GM18870 (cell line): Measurements from ENCODE around the gene MIPEP.
A peak's percentile ranks its signal among the peaks of the same experiment; 100 is the strongest.

ENCODE experiments used
- ATAC-seq: cut with Tn5 transposase; IDR thresholded peaks from one replicate; pipeline ENCODE4 v1.9.1; 2021; ENCODE audit warnings: moderate library complexity; ENCODE audit not compliant: unreplicated experiment

MIPEP gene

DNA sequence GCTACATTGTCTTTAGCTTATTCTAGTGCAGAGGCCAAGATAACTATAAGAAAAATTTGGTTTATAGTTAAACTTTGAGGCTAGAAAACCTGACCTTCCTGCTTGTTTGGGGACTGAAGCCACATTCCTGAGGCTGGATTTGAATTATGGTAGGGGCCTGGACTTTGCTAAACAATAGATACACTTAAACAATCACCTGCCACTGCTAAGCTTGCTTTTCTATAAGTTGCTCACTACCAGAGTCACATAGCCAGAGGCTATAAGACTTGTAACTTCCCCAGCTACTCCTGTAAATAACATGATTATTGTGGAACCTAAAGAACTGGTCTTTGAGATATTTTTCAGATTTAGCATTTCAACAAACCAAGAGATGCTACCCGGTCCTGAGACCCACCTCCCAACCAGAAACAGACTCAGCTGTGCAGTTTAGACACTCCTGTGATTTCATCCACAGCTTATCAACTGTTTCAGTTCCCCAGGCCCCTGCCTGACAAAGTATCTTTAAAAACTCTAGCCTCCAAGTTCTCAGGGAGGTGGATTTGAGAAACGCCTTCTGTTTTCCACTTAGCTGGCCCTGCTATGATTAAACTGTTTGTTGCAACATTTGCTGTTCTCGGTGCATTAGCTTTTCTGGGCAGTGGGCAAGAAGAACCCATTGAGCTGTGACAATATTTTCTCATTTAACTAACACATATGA, 77.7 kb downstream of the MIPEP start:
- no peak for ATAC-seq

DNA sequence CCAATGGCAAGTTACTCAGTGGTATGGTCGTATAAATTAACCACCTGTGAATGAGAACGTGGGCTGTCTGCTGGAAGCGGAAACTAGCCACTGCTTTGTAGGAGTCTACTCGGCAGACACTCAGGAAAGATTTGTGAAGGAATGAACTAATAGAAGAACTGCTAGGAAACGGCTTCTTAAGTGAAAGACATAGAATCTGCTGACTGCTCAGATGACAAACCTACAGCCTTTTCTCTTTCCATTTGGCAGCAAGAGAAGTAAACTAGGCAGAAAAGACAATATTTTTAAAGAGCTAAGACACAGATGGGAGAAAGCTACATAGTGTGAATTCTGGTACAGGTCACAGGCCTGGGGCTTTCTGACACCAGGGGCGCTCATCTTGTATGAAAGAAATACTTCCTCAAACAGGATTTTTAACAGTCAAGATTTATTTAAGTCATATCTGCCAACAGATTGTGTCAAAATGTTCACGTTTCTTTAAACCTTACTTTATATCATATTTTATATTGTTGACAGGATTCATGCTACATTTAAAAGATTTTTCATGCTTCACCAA, 78.4 kb downstream of the MIPEP start:
- no peak for ATAC-seq

DNA sequence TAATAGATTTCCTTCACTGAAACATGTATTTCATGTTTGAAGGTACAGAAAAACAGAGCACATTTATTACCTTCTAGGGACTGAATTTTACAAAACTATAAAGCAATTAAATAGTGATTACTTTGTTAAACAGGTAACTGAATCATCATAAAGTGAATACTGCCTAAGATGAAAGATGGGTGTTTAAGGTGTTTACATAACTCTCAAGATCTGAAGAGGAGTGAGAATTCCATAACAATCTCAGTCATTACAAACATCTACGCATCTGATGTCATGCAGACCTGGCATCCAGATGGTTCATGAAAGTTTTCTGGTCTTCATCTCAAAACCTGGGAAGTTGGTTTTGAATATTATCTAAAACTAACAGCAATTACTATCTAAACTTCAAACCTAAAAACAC, 80.4 kb downstream of the MIPEP start:
- no peak for ATAC-seq

DNA sequence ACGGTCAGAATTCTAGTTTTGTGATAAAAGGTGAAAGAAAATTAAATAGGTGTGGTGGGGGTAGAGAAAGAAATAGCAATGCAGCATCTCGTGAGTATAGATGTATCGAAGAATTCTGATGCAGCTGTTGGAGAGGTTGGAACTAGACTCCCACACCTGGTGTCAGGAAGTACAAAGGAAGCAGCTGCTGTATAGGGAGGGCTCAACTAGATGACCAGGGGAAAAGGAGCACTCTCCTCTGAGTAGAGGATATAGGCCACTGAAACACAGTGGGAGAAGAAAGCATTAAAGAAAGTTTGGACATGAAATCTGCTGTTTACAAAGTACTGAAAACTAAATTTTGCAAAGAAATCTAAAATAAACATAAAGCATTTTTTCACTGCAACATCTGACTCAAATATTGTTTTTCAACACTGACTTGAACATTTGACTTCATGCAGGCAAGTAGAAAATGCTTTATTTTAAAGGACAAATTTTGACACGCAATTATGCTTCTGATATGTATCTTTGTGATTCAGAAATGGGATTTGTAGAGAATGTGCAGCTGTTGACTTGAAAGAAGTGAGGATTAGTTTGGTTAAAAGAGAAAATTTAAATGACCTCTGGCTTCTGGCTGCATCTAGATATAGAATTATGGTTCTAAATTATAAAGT, 82.2 kb downstream of the MIPEP start:
- no peak for ATAC-seq

DNA sequence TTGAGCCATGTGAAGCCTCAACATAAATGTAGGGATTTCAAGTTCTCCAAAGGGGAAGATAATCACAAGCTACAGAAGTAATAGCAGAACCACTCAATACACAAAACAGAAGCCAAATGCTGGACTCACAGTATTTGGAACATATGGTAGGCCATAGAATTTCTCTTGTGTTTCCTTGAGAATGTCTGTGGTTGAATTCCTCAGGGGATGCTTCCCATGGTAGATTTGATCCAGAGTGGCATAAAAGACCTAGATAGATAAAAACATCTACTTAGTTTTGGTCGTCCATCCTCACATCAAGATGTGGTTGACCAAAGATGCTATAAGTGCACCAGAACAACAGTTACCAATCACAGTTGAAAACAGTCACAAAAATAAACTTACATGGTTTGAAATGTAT, 83.4 kb downstream of the MIPEP start:
- no peak for ATAC-seq

DNA sequence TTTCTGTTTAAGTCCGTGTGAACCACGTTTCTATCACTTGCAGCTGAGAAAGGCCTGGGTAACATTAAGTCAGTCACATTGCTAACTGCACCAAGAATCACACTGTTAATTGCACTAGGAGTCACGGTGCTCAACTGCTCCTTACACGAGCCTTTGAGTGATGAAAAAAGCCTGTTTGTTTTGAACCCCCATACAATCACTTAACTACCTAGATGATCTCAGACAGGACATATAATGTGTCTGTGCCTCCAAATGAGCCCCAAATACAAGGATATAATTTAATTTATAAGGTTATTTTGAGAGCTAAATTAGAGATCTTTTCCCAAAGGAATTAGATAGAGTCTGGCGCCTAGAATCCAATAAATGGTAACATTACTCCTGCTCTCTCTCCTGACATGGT, 84.1 kb downstream of the MIPEP start:
- ATAC-seq: no peak

DNA sequence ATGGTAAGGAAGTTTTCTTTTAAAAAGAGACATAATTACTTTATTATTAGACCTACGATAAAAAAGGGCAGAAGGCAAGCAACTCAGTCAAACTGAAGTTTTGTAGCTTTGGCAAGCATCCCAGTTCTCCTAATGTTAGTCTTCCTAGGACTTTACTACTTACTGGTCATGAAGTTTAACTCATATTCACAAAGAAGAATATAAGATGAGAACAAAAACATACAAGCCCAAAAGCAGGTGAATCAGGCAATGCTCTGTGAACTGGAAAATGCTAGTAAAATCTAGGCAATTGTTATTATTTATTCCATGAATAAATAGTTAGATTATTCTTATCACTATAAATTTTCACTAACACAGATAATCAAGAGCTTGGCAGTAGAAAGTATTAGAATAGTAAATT, 85.0 kb downstream of the MIPEP start:
- ATAC-seq: no peak

DNA sequence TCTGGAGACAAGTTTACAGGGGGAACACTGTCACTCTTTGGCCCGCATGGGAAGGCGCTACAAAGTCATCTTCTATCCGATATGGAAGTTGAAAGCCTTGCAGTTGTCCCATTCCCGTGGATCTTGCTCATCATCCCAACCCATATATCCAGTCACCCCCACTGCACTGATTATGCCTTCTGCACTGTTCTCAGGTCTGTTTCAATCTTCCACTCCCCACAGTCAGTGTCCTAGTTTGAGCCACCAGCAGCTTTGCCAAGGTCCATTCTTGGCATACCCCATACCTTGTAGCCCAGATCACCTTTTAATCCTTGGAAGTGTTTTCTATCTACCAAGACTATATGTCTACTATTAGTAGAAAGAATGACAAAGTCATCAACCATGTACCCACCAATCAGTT, 88.1 kb downstream of the MIPEP start:
- no peak for ATAC-seq

DNA sequence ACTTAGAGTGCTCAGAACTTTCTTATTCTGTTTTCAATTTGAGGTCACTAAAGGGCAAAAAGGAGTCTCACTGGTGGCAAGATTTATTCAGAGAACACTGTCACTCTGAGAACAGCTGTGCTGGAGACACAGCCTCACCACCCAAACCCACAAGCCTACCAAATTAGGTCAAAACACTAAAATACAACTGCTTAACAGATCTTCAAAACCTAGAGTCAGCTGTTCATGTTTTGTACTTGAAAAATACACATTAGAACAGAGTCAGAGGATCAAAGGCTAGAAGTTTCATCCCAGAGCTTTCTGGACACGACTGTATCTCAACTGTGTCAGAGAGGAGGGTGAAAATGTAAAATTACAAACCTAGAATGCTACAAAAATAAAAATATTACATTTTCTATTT, 89.3 kb downstream of the MIPEP start:
- peak; percentile 86 for ATAC-seq

DNA sequence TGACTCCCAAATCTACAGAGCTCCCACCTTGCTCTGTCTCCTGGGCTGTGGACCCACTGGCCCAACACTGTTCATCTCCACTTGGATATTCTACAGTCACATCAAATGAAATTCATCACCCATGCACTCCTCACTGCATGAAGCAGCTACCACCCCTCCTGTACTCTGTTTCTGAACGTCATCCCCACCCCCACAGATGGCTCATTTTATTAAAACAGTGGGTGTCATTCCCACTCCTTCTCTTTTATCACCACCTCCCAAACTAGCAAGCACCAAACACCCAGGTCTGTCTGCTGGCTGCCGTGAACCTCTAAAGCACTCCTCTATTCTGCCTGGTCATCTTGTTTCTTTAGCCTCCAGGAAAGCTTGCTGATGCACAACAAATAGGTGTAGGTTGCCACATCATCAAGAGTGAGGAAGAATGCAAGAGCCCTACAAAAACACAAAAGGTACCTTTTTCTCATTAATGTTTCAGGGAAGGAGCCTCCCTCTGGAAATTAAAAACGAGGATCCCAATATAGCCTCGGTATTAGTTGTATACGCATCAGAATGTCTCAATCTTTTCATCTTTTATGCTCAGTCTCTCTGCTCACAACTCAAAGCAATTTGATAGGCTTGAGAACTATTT, 91.8 kb downstream of the MIPEP start:
- no peak for ATAC-seq

DNA sequence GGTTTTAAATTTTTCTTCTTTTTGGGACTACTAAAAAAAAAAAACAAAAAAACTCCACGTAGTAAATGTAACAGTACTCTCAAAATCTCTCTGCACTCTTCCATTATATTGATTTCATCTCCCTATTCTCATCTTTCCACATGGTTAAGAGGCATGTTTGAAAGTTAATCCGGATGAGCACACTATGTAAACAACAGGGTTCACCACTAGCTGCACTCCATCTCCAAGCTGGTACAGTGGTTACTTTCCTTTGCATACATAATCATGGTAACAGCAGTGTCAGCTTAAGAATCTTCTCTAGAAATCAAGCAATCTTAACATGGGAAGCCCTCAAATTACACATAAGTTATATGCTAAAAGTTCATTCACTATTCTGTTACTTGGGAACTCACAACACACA, 92.6 kb downstream of the MIPEP start:
- no peak for ATAC-seq

DNA sequence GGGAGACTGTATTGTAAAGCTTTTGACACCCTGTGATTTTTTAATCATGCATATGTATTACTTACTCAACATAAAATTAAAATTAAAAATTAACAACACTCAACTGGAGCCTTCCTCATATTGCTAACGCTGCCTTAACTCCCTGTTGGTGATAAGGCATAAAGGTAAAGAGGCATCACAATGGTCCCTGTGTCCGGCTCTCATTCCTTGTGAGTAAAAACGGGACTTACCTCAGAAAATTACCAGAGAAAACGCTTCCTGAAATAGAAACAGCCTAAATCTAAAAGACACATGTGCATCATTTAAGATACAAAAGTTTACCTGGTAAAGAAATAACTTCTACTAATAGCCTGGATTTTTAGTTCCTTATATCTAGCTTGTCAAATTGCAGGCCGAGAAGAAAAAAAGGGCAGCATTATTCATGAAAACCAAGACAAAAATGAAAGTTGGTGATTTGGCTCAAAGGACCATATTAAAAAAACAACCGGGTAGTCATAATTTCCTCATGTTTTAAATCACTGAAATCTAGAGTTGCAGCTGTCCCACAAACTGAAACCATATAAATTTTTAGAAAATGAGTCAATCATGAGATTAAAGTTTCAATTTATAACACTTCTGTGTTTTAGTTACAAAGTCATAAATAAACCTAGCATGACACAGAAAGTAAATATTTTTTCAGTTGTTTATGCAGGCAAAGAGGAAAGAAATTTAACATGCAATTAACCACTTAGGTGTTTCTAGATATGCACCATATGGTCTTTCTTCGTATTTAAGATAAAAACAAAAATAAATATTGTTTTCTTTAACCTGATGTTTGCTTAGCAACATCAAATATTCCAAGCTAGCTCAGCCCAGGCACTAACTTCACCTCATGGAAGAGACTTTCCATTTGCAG, 94.7 kb downstream of the MIPEP start:
- peak; percentile 45 for ATAC-seq

DNA sequence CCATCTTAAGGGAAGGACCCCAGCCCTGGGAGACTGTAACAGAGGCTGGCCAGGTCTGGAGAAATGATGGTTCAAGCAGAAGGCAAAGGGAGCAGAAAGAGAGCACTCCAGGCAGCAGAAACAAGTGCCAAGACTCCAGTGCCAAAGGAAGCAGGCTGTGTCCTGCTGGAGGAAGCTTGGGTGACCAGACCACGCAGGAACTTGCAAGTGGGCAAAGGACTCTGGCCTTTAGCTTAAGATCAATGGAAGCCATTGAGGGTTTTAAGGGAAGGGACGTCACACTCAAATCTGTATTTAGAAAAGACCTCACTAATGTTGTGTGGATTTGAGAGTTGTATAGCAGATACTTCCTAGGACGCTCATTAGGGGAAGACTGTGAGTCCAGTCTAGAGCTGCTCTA, 95.5 kb downstream of the MIPEP start:
- no peak for ATAC-seq

DNA sequence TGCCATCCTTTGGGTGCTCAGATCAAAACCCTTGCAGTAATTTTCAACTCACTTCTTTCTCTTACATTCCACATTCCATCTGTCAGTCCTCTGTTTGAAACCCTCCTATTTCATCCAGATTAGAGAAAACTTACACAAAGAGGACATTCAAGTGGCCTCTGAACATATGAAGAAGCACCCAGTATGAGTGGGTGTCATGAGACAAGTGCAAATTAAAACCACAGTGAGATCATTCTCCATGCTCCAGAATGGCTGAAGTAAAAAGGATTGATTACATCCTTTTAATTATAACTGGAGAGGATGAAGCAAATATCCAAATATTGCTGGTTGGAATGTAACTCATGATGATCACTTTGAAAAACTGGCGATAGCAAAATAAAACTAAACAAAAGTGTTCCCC, 96.5 kb downstream of the MIPEP start:
- no peak for ATAC-seq

DNA sequence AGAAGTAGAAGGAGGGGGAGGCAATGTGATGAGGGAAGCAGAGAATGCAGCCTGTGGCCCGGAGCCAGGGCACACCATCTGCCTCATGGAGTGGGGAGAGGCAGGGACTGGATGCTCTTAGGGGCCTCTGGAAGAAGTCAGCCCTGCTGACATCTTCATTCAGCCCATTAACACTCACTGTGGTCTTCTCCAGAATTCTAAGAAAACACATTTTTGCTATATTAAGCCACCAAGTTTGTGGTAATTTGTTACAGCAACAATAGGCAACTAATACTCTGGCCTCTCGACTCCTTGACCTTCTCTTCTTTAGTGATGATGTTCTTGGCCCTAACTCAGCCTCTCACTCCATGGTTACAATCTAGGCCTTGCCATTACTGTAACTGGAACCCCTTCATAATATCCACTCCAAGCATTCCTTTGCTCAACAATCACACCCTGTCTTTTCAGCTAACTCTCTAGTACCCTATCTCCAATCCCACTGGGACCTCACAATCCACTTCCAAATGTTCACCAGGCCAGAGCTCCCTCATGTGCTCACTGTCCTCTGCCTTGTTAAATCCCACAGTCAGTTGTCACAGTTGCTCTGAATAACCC, 98.5 kb downstream of the MIPEP start:
- ATAC-seq: no peak

DNA sequence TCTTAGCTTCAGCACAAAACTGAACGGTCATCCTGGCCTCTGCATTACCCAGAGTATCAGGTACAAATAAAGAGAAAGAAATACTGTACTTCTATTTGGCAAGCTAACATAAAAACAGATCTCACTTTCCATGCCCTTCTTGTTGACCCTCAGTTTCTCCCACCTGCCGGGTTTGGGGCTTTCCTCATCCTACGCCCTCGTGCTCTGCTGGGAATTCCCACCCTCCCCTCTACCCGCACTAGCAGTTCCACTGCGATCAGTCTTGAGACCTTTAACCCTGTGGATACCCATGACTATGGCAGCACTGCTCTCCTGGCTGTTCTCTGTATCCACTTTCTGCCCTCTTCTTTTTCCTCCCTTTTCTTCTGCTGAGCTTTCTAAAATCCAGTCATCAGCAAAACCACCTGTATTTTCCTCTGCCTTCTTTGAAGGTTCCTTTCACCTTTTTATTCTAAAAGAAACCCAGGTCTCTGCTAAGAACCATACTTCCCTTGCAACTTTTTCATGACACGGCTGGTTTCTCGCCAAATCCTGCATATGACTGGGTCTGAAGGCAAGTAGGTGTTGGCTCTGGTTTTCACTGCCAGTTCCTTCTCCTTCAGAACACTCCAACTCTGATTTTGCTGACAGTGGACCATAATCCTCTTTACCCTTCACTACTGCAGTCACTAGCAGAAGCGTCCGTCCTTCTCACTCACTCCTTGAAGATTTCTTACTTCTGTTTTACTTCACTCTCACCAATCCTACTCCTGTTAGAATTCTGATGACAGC, 99.4 kb downstream of the MIPEP start:
- ATAC-seq: no peak

DNA sequence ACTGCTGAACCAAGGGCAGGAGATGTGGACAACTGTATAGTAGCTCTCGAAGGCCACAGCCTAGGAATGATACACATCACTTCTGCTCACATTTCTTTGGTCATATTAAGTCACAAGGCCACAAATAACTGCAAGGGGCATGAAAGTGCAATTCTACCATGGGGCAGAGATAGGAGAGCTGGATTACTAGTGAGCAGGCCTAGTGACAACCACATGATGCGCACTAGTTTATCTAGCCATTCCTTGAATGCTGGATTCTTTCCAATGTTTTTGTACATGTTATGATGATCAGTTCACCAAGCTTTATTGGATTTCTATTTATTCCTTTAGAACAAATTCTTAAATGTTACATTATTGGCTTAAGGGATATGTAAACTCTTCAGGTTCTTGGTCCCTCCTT, 100.7 kb downstream of the MIPEP start:
- ATAC-seq: no peak

DNA sequence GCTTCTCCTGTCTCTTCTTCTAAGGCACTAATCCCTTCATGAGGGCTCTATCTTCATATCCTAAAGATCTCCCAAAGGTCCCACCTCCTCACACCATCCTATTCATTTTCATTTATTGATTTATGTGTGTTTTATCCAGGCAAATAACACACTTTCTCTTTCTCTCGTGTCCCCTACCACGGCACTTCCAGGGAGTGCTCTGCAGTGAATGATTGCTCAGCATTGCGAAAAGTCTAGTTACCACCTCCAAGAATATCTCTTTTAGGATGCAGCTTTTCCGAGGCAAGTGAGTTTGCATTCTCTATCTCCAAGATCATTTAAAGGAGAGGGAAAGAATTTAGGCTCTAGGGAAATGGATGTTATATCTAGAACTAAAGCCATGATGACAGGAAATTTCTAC, 101.7 kb downstream of the MIPEP start:
- no peak for ATAC-seq

DNA sequence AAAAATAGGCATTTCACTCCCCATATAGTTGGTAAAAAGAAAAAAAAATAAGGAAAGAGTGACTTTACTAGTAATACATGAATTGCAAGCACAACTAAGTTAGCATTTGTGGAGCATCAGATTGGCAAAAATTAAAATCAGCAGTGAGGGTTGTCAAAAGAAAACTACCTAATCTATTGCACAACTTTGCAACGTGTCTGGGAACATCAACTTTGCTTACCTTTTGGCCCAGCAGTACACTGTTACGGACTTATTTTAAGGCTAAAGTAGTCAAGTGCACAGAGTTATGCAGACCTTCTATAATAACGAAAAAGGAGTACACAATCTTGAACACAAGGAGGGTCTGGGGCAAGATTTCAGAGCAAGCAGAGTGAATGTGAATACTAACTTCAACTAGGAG, 102.6 kb downstream of the MIPEP start:
- ATAC-seq: no peak

DNA sequence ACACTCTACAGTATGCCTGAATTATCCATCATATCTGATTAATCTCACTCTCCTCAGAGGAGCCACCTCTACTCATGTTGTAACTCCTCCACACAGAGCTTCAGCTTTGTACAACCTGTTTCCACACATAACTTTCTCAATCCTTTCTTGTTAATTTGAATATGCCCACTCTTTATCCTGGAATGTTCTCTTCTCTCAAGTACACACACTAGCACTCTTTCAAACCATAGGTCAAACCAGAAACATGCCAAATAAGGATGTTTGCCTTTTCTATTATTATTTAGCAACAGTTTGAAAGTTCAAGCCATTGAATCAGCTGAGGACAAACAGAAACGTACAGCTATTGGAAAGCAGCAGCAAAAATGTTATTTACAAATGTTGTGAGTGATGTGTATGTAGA, 110.3 kb downstream of the MIPEP start:
- no peak for ATAC-seq
